IMR-90 (cell line): Measurements from ENCODE around the gene CDX1. TPM values are rescaled to one million over a fixed set of nuclear protein-coding genes. Genes with fewer than 3 reads are reported as not detected.

Experiments used
- ATAC-seq: fragments of 200-7000 bp; cut with Tn5 transposase; 2 replicates; pipeline ENCODE4 v1.9.1; 2020; ENCODE audit warnings: low read depth, mild to moderate bottlenecking, moderate library complexity
- BruUV-seq: library from RNA; stranded (reverse); fragments of 400-500 nt; replicated peaks from 2 replicates; lab custom pipeline; 2021; lab: Mats Ljungman, UMichigan
- CTCF ChIA-PET: fragments of 300-600 bp; formaldehyde crosslinking; extraction: SDS; loops from one replicate; lab custom pipeline; 2021; ENCODE audit warnings: antibody characterized with exemption; lab: Yijun Ruan, JAX
- POLR2A ChIA-PET: fragments of 300-600 bp; sonication (Branson Sonifier 250); formaldehyde crosslinking; loops from one replicate; lab custom pipeline; 2022; ENCODE audit warnings: antibody characterized with exemption; ENCODE audit not compliant: unreplicated experiment; lab: Charles Lee
- DNase-seq: peaks from one replicate; pipeline ENCODE4 v3.0.0; 2013
- H2AFZ ChIP-seq: replicated peaks from 2 replicates; pipeline ENCODE3; 2013; ENCODE audit warnings: low read length, mild to moderate bottlenecking; ENCODE audit not compliant: poor library complexity
- H2AK5ac ChIP-seq: 2 replicates; pipeline ENCODE4 v1.6.1; 2013; ENCODE audit warnings: low read depth, low read length, inconsistent platforms
- H2AK9ac ChIP-seq: replicated peaks from 2 replicates; pipeline ENCODE3; 2013; ENCODE audit warnings: mild to moderate bottlenecking, low read depth, low read length, moderate library complexity; ENCODE audit not compliant: poor library complexity
- H2BK120ac ChIP-seq: 2 replicates; pipeline ENCODE4 v1.6.1; 2013; ENCODE audit warnings: low read depth, low read length, inconsistent platforms
- H2BK15ac ChIP-seq: 3 replicates; pipeline ENCODE4 v1.6.1; 2013; ENCODE audit warnings: low read depth, low read length, inconsistent platforms
- H2BK20ac ChIP-seq: 2 replicates; pipeline ENCODE4 v1.6.1; 2013; ENCODE audit warnings: low read depth, mild to moderate bottlenecking, inconsistent platforms, low read length, moderate library complexity
- H2BK5ac ChIP-seq: 2 replicates; pipeline ENCODE4 v1.6.1; 2013; ENCODE audit warnings: mild to moderate bottlenecking, low read depth, low read length, inconsistent platforms; ENCODE audit not compliant: poor library complexity, severe bottlenecking
- H3K14ac ChIP-seq: replicated peaks from 2 replicates; pipeline ENCODE4 v1.6.1; 2013; ENCODE audit warnings: low read depth, low read length, inconsistent platforms
- H3K18ac ChIP-seq: 2 replicates; pipeline ENCODE4 v1.6.1; 2013; ENCODE audit warnings: low read depth, low read length, control low read depth
- H3K23ac ChIP-seq: 2 replicates; pipeline ENCODE4 v1.6.1; 2013; ENCODE audit warnings: low read depth, low read length, inconsistent platforms
- H3K27ac ChIP-seq: 2 replicates; pipeline ENCODE4 v1.5.1; 2013; ENCODE audit warnings: mild to moderate bottlenecking, control low read depth, low read length; ENCODE audit not compliant: insufficient read depth
- H3K27me3 ChIP-seq: 2 replicates; pipeline ENCODE4 v1.6.1; 2013; ENCODE audit warnings: low read length; ENCODE audit not compliant: control insufficient read depth, insufficient read depth
- H3K36me3 ChIP-seq: 2 replicates; pipeline ENCODE4 v1.6.1; 2013; ENCODE audit warnings: low read length, mixed read lengths; ENCODE audit not compliant: control insufficient read depth, insufficient read depth
- H3K4ac ChIP-seq: 2 replicates; pipeline ENCODE4 v1.6.1; 2013; ENCODE audit warnings: low read depth, low read length, inconsistent platforms
- H3K4me1 ChIP-seq: 2 replicates; pipeline ENCODE4 v1.6.1; 2013; ENCODE audit warnings: low read length, mixed read lengths; ENCODE audit not compliant: control insufficient read depth, insufficient read depth
- H3K4me2 ChIP-seq: 2 replicates; pipeline ENCODE4 v1.6.1; 2013; ENCODE audit warnings: low read depth, mild to moderate bottlenecking, control low read depth, low read length, moderate library complexity
- H3K4me3 ChIP-seq: 2 replicates; pipeline ENCODE4 v1.5.1; 2013; ENCODE audit warnings: low read depth, mild to moderate bottlenecking, control low read depth, low read length, moderate library complexity; ENCODE audit not compliant: insufficient read depth
- H3K56ac ChIP-seq: 2 replicates; pipeline ENCODE4 v1.6.1; 2013; ENCODE audit warnings: low read length, inconsistent platforms; ENCODE audit not compliant: insufficient read depth; ENCODE audit errors: extremely low read depth
- H3K79me1 ChIP-seq, 2 experiments: 2 replicates each; pipeline ENCODE4 v1.6.1; 2013; ENCODE audit warnings: low read length in 2 of 2, inconsistent platforms in 1 of 2, low read depth in 1 of 2
- H3K9ac ChIP-seq: 2 replicates; pipeline ENCODE4 v1.6.1; 2013; ENCODE audit warnings: low read depth, low read length, control low read depth
- H3K9me1 ChIP-seq: 2 replicates; pipeline ENCODE4 v1.6.1; 2013; ENCODE audit warnings: low read length, inconsistent platforms; ENCODE audit not compliant: insufficient read depth
- H3K9me3 ChIP-seq: 2 replicates; pipeline ENCODE4 v1.6.1; 2013; ENCODE audit warnings: low read length; ENCODE audit not compliant: control insufficient read depth, insufficient read depth
- H4K20me1 ChIP-seq: 2 replicates; pipeline ENCODE4 v1.6.1; 2013; ENCODE audit warnings: low read length, inconsistent platforms; ENCODE audit not compliant: insufficient read depth
- H4K5ac ChIP-seq: 2 replicates; pipeline ENCODE4 v1.6.1; 2013; ENCODE audit warnings: mild to moderate bottlenecking, low read depth, low read length, control low read depth
- H4K8ac ChIP-seq, 2 experiments: 2 replicates each; pipeline ENCODE4 v1.6.1; 2013; ENCODE audit warnings: low read depth in 2 of 2, low read length in 2 of 2, control low read depth in 1 of 2, inconsistent platforms in 1 of 2
- H4K91ac ChIP-seq: 2 replicates; pipeline ENCODE4 v1.6.1; 2013; ENCODE audit warnings: low read depth, low read length, inconsistent platforms; ENCODE audit not compliant: insufficient read depth
- BHLHE40 ChIP-seq: fragments of 150-350 bp; IDR thresholded peaks from 2 replicates; pipeline ENCODE4 v1.6.1; 2016; ENCODE audit warnings: mild to moderate bottlenecking, low read depth, low read length
- CEBPB ChIP-seq: IDR thresholded peaks from 2 replicates; pipeline ENCODE4 v1.6.1; 2012; ENCODE audit warnings: low read depth, low read length, improper control_type of control experiment
- CHD1 ChIP-seq: IDR thresholded peaks from 2 replicates; pipeline ENCODE4 v1.6.1; 2012; ENCODE audit warnings: low read depth, low read length, improper control_type of control experiment
- FOS ChIP-seq: fragments of 150-350 bp; IDR thresholded peaks from 2 replicates; pipeline ENCODE4 v1.6.1; 2016; ENCODE audit warnings: low read depth, low read length
- MAFK ChIP-seq: IDR thresholded peaks from 2 replicates; pipeline ENCODE4 v1.6.1; 2012; ENCODE audit warnings: low read depth, low read length, improper control_type of control experiment
- MAZ ChIP-seq: IDR thresholded peaks from 2 replicates; pipeline ENCODE4 v1.6.1; 2012; ENCODE audit warnings: low read depth, mild to moderate bottlenecking, low read length, improper control_type of control experiment, moderate library complexity, borderline replicate concordance
- MXI1 ChIP-seq: IDR thresholded peaks from 2 replicates; pipeline ENCODE4 v1.6.1; 2012; ENCODE audit warnings: low read depth, mild to moderate bottlenecking, low read length, moderate library complexity, borderline replicate concordance
- NFE2L2 ChIP-seq: fragments of 150-350 bp; IDR thresholded peaks from 2 replicates; pipeline ENCODE4 v1.6.1; 2016; ENCODE audit warnings: low read depth, mild to moderate bottlenecking, low read length
- POLR2A ChIP-seq: IDR thresholded peaks from 2 replicates; pipeline ENCODE4 v1.6.1; 2012; ENCODE audit warnings: mild to moderate bottlenecking, low read depth, low read length
- RAD21 ChIP-seq: IDR thresholded peaks from 2 replicates; pipeline ENCODE4 v1.6.1; 2012; ENCODE audit warnings: low read length, improper control_type of control experiment
- RFX5 ChIP-seq: IDR thresholded peaks from 2 replicates; pipeline ENCODE4 v1.8.0; 2012; ENCODE audit warnings: low read depth, mild to moderate bottlenecking, low read length, moderate library complexity
- SMC3 ChIP-seq: fragments of 150-350 bp; IDR thresholded peaks from 2 replicates; pipeline ENCODE4 v1.6.1; 2016; ENCODE audit warnings: low read depth, mild to moderate bottlenecking, antibody characterized with exemption, low read length, moderate library complexity
- WGBS, 2 experiments: methylation state at CpG; one replicate each; pipeline versions ENCODE4 v1.1.5 to v1.1.7; 2013; ENCODE audit warnings: missing lambda C conversion rate in 2 of 2; ENCODE audit not compliant: insufficient read length in 1 of 2; ENCODE audit errors: extremely low coverage in 2 of 2; 5-methylcytosine and 5-hydroxymethylcytosine counted together
- dilution Hi-C: fragments of 300-500 bp; cut with HindIII; formaldehyde crosslinking; loops from one replicate; pipeline ENCODE4 v1.14.3; 2018; ENCODE audit warnings: low sequenced_read_pairs; ENCODE audit not compliant: unreplicated experiment
- in situ Hi-C: fragments of 300-500 bp; cut with MboI; formaldehyde crosslinking; loops from 3 replicates; pipeline ENCODE4 v1.14.3; 2019; ENCODE audit warnings: low sequenced_read_pairs, inconsistent platforms, mixed read lengths
- intact Hi-C: fragments of 100-400 bp; cut with micrococcal nuclease; formaldehyde crosslinking; loops from 2 replicates; pipeline ENCODE4 v1.10.0; 2022
- polyA plus RNA-seq, 3 experiments: library from polyadenylated mRNA; depleted of rRNA; stranded (reverse); fragments of >200 nt; gene quantifications; 2 replicates each; pipeline ENCODE4 v1.2.3, GENCODE V29; 2012; ENCODE audit warnings: low replicate concordance in 1 of 3
- total RNA-seq: library from RNA; depleted of rRNA; stranded (reverse); fragments of >200 nt; gene quantifications from 2 replicates; pipeline ENCODE4 v1.2.3, GENCODE V29; 2012
- TF ChIP-seq, protein P1 (sequence below): conservative IDR thresholded peaks from 2 replicates; pipeline ENCODE4 v1.5.1; 2012; ENCODE audit warnings: mild to moderate bottlenecking, low read depth, low read length, improper control_type of control experiment
- TF ChIP-seq, protein P2 (sequence below): fragments of 150-350 bp; IDR thresholded peaks from 2 replicates; pipeline ENCODE4 v1.6.1; 2017; ENCODE audit warnings: mild to moderate bottlenecking, antibody characterized with exemption, low read length, low read depth
- TF ChIP-seq, protein P3 (sequence below): fragments of 150-350 bp; IDR thresholded peaks from 2 replicates; pipeline ENCODE4 v1.6.1; 2016; ENCODE audit warnings: low read depth, mild to moderate bottlenecking, low read length, moderate library complexity, borderline replicate concordance

The CDX1 gene
- total and polyA plus RNA-seq, 2 of the 4 experiments (the other 2 are of a cell fraction): 0.18 to 0.24 TPM

DNA sequence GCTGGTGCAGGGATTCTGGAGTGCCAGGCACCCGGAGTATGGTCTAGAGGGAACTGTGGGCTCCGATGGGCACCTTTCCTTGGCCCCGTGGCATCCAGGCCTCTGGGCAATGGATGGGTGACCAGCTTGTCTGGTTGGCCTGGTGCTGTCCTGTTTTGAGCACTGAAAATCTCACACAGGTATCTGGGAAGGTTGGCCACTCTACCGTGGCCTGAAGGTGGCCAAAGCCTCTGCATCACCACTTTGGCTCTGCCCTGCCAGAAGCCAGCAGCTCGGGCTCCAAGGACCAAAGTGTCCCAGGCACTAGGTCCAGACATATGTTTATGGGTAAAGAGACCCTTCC lies 52.1 kb downstream of the CDX1 start:
- Histone ChIP-seq H3K4me2 (no peak overlapping the region), H3K4me3 (no peak overlapping the region), H2AK5ac (peak overlapping the region; percentile 45; the same call in 1 of the 2 replicates), H3K56ac (no peak overlapping the region), H2BK20ac (no peak overlapping the region), H4K91ac (no peak overlapping the region), H3K4me1 (no peaks in the 10 kb centered on the region), H3K27ac (no peak overlapping the region), H3K4ac (no peak overlapping the region), H3K18ac (no peak overlapping the region), H2AK9ac (peak overlapping the region; percentile 65), H3K9ac (no peak overlapping the region), H3K79me1 (no peaks in the 10 kb centered on the region), H3K9me1 (no peaks in the 10 kb centered on the region), H2BK5ac (no peak overlapping the region), H3K14ac (no peak overlapping the region), H3K23ac (no peak overlapping the region), H3K9me3 (no peaks in the 10 kb centered on the region), H2BK15ac (no peak overlapping the region), H4K20me1 (no peaks in the 10 kb centered on the region), H3K27me3 (no peaks in the 10 kb centered on the region; the same call in 1 of the 2 replicates), H2BK120ac (no peak overlapping the region), H3K36me3 (no peaks in the 10 kb centered on the region), H2AFZ (peak overlapping the region; percentile 44), H4K5ac (no peak overlapping the region), H4K8ac (no peak overlapping the region)
- no peak for ATAC-seq
- 100% methylated on average over 1 of the region's 5 CpGs; no CpG with 5 or more reads in 1 of the 2 experiments for WGBS, 2 experiments
- ChIA-PET POLR2A (interaction anchor here (0.6 kb wide), 1 partner anchor 218 kb away, joined by 4 read pairs; the partner anchor contains the start of genes HMGXB3 and TIGD6), CTCF (interaction anchor here (0.6 to 1.4 kb wide), 4 partner anchors 9 to 177 kb away, joined by 3 to 4 read pairs (median 3); no protein-coding TSS in a partner anchor)
- dilution Hi-C loops: no loop called here
- TF ChIP-seq, protein P1, sequence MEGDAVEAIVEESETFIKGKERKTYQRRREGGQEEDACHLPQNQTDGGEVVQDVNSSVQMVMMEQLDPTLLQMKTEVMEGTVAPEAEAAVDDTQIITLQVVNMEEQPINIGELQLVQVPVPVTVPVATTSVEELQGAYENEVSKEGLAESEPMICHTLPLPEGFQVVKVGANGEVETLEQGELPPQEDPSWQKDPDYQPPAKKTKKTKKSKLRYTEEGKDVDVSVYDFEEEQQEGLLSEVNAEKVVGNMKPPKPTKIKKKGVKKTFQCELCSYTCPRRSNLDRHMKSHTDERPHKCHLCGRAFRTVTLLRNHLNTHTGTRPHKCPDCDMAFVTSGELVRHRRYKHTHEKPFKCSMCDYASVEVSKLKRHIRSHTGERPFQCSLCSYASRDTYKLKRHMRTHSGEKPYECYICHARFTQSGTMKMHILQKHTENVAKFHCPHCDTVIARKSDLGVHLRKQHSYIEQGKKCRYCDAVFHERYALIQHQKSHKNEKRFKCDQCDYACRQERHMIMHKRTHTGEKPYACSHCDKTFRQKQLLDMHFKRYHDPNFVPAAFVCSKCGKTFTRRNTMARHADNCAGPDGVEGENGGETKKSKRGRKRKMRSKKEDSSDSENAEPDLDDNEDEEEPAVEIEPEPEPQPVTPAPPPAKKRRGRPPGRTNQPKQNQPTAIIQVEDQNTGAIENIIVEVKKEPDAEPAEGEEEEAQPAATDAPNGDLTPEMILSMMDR: no peak
- no peak for TF ChIP-seq MXI1
- no peak for TF ChIP-seq FOS
- TF ChIP-seq RAD21: no peak
- no peak for TF ChIP-seq MAZ
- TF ChIP-seq, protein P2, sequence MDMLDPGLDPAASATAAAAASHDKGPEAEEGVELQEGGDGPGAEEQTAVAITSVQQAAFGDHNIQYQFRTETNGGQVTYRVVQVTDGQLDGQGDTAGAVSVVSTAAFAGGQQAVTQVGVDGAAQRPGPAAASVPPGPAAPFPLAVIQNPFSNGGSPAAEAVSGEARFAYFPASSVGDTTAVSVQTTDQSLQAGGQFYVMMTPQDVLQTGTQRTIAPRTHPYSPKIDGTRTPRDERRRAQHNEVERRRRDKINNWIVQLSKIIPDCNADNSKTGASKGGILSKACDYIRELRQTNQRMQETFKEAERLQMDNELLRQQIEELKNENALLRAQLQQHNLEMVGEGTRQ: no peak
- no peak for TF ChIP-seq NFE2L2
- no peak for TF ChIP-seq POLR2A
- no peak for TF ChIP-seq CHD1
- TF ChIP-seq SMC3: no peak
- TF ChIP-seq BHLHE40: no peak
- TF ChIP-seq MAFK: no peak
- no peak for TF ChIP-seq CEBPB
- TF ChIP-seq, protein P3, sequence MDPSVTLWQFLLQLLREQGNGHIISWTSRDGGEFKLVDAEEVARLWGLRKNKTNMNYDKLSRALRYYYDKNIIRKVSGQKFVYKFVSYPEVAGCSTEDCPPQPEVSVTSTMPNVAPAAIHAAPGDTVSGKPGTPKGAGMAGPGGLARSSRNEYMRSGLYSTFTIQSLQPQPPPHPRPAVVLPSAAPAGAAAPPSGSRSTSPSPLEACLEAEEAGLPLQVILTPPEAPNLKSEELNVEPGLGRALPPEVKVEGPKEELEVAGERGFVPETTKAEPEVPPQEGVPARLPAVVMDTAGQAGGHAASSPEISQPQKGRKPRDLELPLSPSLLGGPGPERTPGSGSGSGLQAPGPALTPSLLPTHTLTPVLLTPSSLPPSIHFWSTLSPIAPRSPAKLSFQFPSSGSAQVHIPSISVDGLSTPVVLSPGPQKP: no peak
- no peak for TF ChIP-seq RFX5
- BruUV-seq: no TSS peak
- no peak for DNase-seq
- intact Hi-C loops: loop anchor here (1.0 to 10.0 kb wide), 7 partner anchors 57 to 382 kb away; no protein-coding TSS in a partner anchor
- in situ Hi-C loops: loop anchor here (10.0 to 25.0 kb wide), 3 partner anchors 214 to 581 kb away; partner anchors contain the start of genes HMGXB3 and TIGD6
